ENCODE results near the gene CYP26B1.

The CYP26B1 gene

GRCh38 chr2:72117029-72117428 lies 30.6 kb downstream of the CYP26B1 start:
- H3K27me3 ChIP-seq, result no peaks in the 10 kb centered on the region
- H3K36me3 ChIP-seq, result no peaks in the 10 kb centered on the region
- DNase-seq, result no peak
- TF ChIP-seq CTCF (IDR thresholded peaks at IDR 0.05; ENCODE audit: low read depth, low read length), result no peak
- H3K9me3 ChIP-seq, result no peaks in the 10 kb centered on the region
- no peaks in the 10 kb centered on the region for H3K4me1 ChIP-seq
- no peak overlapping the region for H3K4me3 ChIP-seq (ENCODE audit: low read depth, low read length)

- DNase-seq, result no peak
- H3K36me3 ChIP-seq, result no peaks in the 10 kb centered on the region
- no peaks in the 10 kb centered on the region for H3K4me1 ChIP-seq
- peak; percentile 25 for TF ChIP-seq CTCF (IDR thresholded peaks at IDR 0.05; ENCODE audit: low read depth, low read length)
- no peak overlapping the region for H3K4me3 ChIP-seq (ENCODE audit: low read depth, low read length)
- H3K9me3 ChIP-seq, result no peaks in the 10 kb centered on the region
- H3K27me3 ChIP-seq, result no peaks in the 10 kb centered on the region
These were observed 31.6 kb downstream of the CYP26B1 start for GRCh38 chr2:72116081-72116533.

GRCh38 chr2:72115110-72116080 lies 32.3 kb downstream of the CYP26B1 start:
- no peaks in the 10 kb centered on the region for H3K9me3 ChIP-seq
- H3K27me3 ChIP-seq, result no peaks in the 10 kb centered on the region
- DNase-seq, result peak; percentile 63
- no peaks in the 10 kb centered on the region for H3K4me1 ChIP-seq
- no peak overlapping the region for H3K4me3 ChIP-seq (ENCODE audit: low read depth, low read length)
- no peak for TF ChIP-seq CTCF (IDR thresholded peaks at IDR 0.05; ENCODE audit: low read depth, low read length)
- H3K36me3 ChIP-seq, result no peaks in the 10 kb centered on the region

- no peak for DNase-seq
These were observed 33.0 kb downstream of the CYP26B1 start for GRCh38 chr2:72114693-72115051.

GRCh38 chr2:72113847-72114692 lies 33.6 kb downstream of the CYP26B1 start:
- H3K4me3 ChIP-seq (ENCODE audit: low read depth, low read length), result no peak overlapping the region
- no peaks in the 10 kb centered on the region for H3K36me3 ChIP-seq
- no peak for TF ChIP-seq CTCF (IDR thresholded peaks at IDR 0.05; ENCODE audit: low read depth, low read length)
- H3K27me3 ChIP-seq, result no peaks in the 10 kb centered on the region
- no peaks in the 10 kb centered on the region for H3K4me1 ChIP-seq
- DNase-seq, result no peak
- no peaks in the 10 kb centered on the region for H3K9me3 ChIP-seq

More at GRCh38 chr2:72114693-72115051, 33.0 kb downstream of the CYP26B1 start:
- Histone ChIP-seq H3K27me3 (no peaks in the 10 kb centered on the region), H3K4me3 (ENCODE audit: low read depth, low read length) (no peak overlapping the region), H3K4me1 (no peaks in the 10 kb centered on the region), H3K36me3 (no peaks in the 10 kb centered on the region), H3K9me3 (no peaks in the 10 kb centered on the region)
- TF ChIP-seq CTCF (IDR thresholded peaks at IDR 0.05; ENCODE audit: low read depth, low read length), result no peak

All from BE2C (cell line).